ENCODE data around the gene EEPD1. TPM values are rescaled to one million over a fixed set of nuclear protein-coding genes. Genes with fewer than 3 reads are reported as not detected.
"Not testable (repeated sequence)": the region's sequence is repeated elsewhere in the genome, so short reads cannot be mapped to it uniquely, and the experiment has no call there.

EEPD1 gene
- total RNA-seq, 2 experiments from 2014 or later, result 1.4 to 3.3 TPM

DNA sequence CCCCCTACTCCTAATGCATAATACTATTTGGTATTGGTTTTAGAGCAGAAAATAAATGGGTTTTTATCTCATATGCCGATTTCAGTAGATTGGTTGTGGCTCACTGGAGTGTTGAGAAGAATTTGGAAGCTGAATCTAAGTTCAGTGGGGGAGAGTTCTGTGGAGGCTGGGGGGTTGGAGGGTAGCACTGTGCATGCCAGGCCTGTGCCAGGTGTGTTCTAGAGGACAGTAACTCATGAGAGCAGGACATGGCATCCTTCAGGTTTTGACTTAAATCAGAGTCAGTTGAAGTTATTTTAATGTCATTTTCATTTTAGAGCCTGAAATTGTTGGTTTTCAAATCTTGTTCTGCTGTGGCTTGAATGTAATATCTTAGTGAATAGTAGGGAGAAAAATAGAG lies 79.5 kb downstream of the EEPD1 start:
- ATAC-seq (no peak), DNase-seq (no peak)
- H3K4me1 Mint-ChIP-seq, result no peaks in the 10 kb centered on the region
- CTCF ChIA-PET, result interaction anchor here (1.5 kb wide), 1 partner anchor 10 kb away, joined by 4 read pairs; no protein-coding TSS in a partner anchor
- H3K27ac Mint-ChIP-seq, result no peak overlapping the region
- no peaks in the 10 kb centered on the region for H3K9me3 Mint-ChIP-seq (ENCODE audit: low read depth)
- no peaks in the 10 kb centered on the region for H3K27me3 Mint-ChIP-seq
- H3K4me3 Mint-ChIP-seq, result no peak overlapping the region
- H3K36me3 Mint-ChIP-seq, result no peaks in the 10 kb centered on the region

DNA sequence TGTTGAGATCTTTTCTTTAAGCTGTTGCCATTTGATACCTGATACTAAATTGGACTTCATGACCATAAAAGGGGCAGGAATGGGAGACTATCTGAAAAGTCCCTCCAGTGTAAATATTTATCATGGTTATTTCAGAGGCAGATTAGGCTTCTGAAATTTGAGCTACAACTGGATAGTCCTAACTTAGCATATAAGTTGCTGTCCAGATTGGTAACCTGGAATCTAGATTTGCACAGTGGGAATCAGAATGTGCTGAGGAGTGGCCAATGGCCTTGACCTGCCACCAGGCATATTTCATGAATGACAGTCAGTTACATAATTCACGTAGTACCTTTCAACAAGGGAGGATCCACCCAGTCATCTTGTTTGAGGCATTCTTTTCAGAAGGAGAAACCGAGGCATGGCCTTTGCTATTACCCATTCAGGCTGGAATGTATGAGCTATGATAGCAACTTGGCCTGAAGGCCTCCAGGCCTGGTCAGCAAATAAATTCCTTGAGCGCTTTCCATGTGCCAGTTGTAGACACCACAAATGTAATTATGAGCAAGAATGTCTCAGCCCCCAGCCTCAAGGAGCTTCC lies 80.0 kb downstream of the EEPD1 start:
- H3K4me3 Mint-ChIP-seq, result no peak overlapping the region
- no peak for DNase-seq
- no peak for ATAC-seq
- no peaks in the 10 kb centered on the region for H3K27me3 Mint-ChIP-seq
- no peaks in the 10 kb centered on the region for H3K36me3 Mint-ChIP-seq
- no peak overlapping the region for H3K27ac Mint-ChIP-seq
- CTCF ChIA-PET, result interaction anchor here (1.5 kb wide), 1 partner anchor 9 kb away, joined by 4 read pairs; no protein-coding TSS in a partner anchor
- no peaks in the 10 kb centered on the region for H3K4me1 Mint-ChIP-seq
- H3K9me3 Mint-ChIP-seq (ENCODE audit: low read depth), result no peaks in the 10 kb centered on the region

DNA sequence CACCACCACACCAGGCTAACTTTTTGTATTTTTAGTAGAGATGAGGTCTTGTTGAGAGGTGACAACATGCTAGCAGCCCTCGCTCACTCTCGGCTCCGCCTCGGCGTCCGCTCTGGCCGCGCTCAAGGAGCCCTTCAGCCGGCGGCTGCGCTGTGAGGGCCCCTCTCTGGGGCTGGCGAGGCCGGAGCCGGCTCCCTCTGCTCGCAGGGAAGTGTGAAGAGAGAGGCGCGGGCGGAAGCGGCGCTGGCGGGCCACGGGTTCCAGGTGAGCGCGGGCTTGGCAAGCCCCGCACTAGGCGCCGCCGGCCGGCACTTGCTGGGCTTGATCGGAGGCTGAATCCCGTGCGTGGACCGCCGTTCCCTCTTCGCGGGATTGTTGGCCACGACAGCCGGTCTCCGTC lies 83.0 kb downstream of the EEPD1 start:
- no peaks in the 10 kb centered on the region for H3K27me3 Mint-ChIP-seq
- no peak for ATAC-seq
- CTCF ChIA-PET, result no interaction called here
- DNase-seq, result no peak
- H3K36me3 Mint-ChIP-seq, result no peaks in the 10 kb centered on the region
- no peak overlapping the region for H3K4me3 Mint-ChIP-seq
- H3K4me1 Mint-ChIP-seq, result no peaks in the 10 kb centered on the region
- H3K9me3 Mint-ChIP-seq (ENCODE audit: low read depth), result no peaks in the 10 kb centered on the region
- no peak overlapping the region for H3K27ac Mint-ChIP-seq

DNA sequence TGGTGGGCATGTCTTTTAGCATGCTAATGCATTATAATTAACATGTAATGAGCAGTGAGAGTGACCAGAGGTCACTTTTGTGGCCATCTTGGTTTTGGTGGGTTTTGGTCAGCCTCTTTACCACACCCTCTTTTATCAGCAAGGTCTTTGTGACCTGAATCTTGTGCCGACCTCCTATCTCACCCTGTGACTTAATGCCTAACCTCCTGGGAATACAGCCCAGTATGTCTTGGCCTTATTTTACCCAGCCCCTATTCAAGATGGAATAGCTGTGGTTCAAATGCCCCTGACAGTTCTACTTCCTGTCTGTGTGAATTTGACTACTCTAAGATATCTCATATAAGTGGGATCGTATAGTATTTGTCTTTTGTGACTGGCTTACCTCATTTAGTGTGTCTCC lies 85.1 kb downstream of the EEPD1 start:
- H3K4me1 Mint-ChIP-seq, result no peaks in the 10 kb centered on the region
- no peak overlapping the region for H3K4me3 Mint-ChIP-seq
- DNase-seq (no peak), ATAC-seq (no peak)
- H3K9me3 Mint-ChIP-seq (ENCODE audit: low read depth), result no peaks in the 10 kb centered on the region
- CTCF ChIA-PET, result no interaction called here
- no peaks in the 10 kb centered on the region for H3K36me3 Mint-ChIP-seq
- no peak overlapping the region for H3K27ac Mint-ChIP-seq
- H3K27me3 Mint-ChIP-seq, result no peaks in the 10 kb centered on the region

DNA sequence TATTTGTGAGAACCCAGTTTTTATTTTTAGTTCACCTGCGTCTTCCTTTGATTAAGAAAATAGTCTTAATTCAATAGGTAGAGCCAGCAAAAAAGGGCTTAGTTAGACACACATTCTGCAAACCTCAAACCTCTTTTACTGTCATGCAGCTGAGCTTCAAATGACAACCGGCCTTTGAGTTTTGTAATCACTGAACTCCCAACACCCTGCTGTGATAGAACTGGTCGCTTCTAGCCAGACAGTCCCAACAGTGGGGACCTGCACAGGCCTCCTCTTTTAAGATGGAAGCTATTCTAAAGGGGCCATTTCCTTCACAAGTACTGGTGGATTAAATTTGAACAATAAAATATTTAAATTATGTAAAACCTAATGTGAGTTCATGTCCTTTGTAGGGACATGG lies 90.3 kb downstream of the EEPD1 start:
- H3K9me3 Mint-ChIP-seq (ENCODE audit: low read depth); DNase-seq; H3K27me3 Mint-ChIP-seq; ATAC-seq; H3K4me3 Mint-ChIP-seq; H3K4me1 Mint-ChIP-seq; H3K36me3 Mint-ChIP-seq; CTCF ChIA-PET; H3K27ac Mint-ChIP-seq: not testable (repeated sequence)

DNA sequence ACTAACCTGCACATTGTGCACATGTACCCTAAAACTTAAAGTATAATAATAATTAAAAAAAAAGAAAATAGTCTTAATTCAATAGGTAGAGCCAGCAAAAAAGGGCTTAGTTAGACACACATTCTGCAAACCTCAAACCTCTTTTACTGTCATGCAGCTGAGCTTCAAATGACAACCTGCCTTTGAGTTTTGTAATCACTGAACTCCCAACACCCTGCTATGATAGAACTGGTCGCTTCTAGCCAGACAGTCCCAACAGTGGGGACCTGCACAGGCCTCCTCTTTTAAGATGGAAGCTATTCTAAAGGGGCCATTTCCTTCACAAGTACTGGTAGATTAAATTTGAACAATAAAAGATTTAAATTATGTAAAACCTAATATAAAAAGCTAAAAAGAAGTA lies 90.9 kb downstream of the EEPD1 start:
- ATAC-seq; H3K36me3 Mint-ChIP-seq; H3K9me3 Mint-ChIP-seq (ENCODE audit: low read depth); DNase-seq; H3K4me3 Mint-ChIP-seq; H3K4me1 Mint-ChIP-seq; H3K27me3 Mint-ChIP-seq; H3K27ac Mint-ChIP-seq: not testable (repeated sequence)
- CTCF ChIA-PET, result interaction anchor here (0.7 kb wide), 1 partner anchor 35 kb away, joined by 3 read pairs; no protein-coding TSS in a partner anchor

DNA sequence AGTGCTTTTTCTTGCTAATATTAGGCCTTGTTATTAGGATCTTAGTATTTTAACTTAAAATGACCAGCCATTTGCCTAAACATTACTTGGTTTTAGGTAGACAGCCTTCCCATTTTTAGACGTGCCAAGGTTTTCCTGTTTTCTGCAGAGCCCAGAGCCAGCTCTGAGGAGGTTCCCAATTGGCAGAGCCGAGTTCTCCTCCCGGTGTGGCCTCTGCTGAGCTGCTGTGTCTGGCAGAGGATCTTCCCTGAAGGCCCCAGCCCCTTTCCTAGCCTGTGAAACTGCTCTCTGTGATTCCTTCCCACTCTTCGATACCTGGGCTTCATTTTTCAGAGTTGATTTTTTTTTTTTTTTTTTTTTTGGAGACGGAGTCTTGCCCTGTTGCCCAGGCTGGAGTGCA lies 91.4 kb downstream of the EEPD1 start:
- Mint-ChIP-seq H3K36me3 (no peaks in the 10 kb centered on the region), H3K27me3 (no peaks in the 10 kb centered on the region), H3K4me1 (no peaks in the 10 kb centered on the region), H3K9me3 (ENCODE audit: low read depth) (no peaks in the 10 kb centered on the region), H3K27ac (no peak overlapping the region), H3K4me3 (no peak overlapping the region)
- CTCF ChIA-PET, result interaction anchor here (0.7 kb wide), 2 partner anchors 36 to 71 kb away, joined by 3 read pairs; no protein-coding TSS in a partner anchor
- no peak for DNase-seq
- ATAC-seq, result no peak

DNA sequence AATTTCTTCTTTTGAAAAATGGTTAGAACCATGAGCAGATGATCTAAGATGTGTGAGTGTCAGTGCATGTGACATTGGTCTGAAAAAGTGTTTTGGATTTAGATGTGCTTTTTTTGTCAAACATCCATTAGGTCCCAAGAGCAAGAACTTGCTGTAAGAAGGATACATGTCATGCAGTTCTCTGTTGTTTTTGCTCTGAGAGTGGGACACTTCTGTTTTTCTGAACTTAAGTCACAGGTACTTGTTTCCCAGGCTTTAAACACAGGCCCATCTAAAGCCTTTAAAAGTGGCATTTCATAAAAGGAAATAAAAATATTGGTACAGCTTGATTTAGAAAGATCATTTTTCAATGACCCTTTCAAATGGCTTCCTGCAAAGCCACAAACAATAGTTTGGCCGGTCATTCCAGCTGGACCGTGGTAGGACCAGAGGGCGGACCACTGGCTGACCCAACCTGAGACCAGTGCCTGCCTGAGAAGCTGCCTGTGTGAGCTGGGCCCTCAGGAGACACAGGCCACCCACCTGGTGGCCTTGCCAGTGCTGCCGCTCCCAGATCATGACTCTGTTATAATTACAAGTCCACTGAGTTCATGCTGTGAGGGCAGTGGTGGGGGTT lies 92.7 kb downstream of the EEPD1 start:
- DNase-seq (no peak), ATAC-seq (no peak)
- Mint-ChIP-seq H3K36me3 (no peaks in the 10 kb centered on the region), H3K9me3 (ENCODE audit: low read depth) (no peaks in the 10 kb centered on the region), H3K4me3 (no peak overlapping the region), H3K27ac (no peak overlapping the region), H3K4me1 (no peaks in the 10 kb centered on the region), H3K27me3 (no peaks in the 10 kb centered on the region)
- CTCF ChIA-PET, result no interaction called here

DNA sequence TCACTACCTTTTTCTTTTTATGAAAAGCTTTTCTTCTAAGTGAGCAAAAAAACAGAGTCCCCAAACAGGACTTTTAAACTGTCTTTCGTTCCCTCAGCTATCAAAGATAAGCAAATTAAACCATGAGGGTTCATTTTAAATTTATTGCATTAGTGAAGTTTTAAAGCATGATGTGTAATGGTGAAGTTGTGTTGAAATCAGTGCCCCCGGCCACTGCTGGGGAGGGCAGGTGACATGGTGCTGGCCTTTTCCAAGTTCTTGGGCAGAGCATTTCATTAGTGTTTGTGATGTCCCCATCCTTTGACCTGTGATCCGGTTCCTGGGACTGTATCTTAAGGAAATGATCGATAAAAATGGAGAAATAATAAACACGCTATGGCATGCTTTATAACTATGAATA lies 96.0 kb downstream of the EEPD1 start:
- no peak overlapping the region for H3K27ac Mint-ChIP-seq
- H3K4me3 Mint-ChIP-seq, result no peak overlapping the region
- DNase-seq, result no peak
- no peak for ATAC-seq
- H3K4me1 Mint-ChIP-seq, result no peaks in the 10 kb centered on the region
- H3K36me3 Mint-ChIP-seq, result no peaks in the 10 kb centered on the region
- H3K9me3 Mint-ChIP-seq (ENCODE audit: low read depth), result peaks cover 1% of the 10 kb centered on the region
- CTCF ChIA-PET, result interaction anchor here (0.6 kb wide), 1 partner anchor 36 kb away, joined by 3 read pairs; no protein-coding TSS in a partner anchor
- H3K27me3 Mint-ChIP-seq, result no peaks in the 10 kb centered on the region

DNA sequence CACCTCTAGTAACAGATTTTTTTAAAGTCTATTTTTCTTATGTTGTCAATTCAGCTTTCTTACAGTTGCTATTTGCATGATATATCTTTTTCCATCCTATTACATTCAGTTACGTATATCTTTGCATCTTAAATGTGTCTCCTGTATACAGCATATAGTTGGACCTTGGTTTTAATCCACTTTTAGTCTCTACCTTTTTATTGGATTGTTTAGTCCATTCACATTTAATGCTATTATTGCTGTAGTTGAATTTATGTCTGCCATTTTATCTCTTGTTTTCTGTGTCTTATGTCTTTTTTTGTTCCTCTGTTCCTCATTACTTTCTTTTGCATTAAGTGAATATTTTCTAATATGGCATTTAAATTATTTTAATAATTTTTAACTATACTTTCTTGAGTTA lies 100.6 kb downstream of the EEPD1 start:
- no peak overlapping the region for H3K27ac Mint-ChIP-seq
- ATAC-seq, result no peak
- H3K27me3 Mint-ChIP-seq, result peaks cover 5% of the 10 kb centered on the region
- no peaks in the 10 kb centered on the region for H3K4me1 Mint-ChIP-seq
- no peak overlapping the region for H3K4me3 Mint-ChIP-seq
- CTCF ChIA-PET, result no interaction called here
- H3K36me3 Mint-ChIP-seq, result no peaks in the 10 kb centered on the region
- peaks cover 10% of the 10 kb centered on the region for H3K9me3 Mint-ChIP-seq (ENCODE audit: low read depth)
- no peak for DNase-seq

DNA sequence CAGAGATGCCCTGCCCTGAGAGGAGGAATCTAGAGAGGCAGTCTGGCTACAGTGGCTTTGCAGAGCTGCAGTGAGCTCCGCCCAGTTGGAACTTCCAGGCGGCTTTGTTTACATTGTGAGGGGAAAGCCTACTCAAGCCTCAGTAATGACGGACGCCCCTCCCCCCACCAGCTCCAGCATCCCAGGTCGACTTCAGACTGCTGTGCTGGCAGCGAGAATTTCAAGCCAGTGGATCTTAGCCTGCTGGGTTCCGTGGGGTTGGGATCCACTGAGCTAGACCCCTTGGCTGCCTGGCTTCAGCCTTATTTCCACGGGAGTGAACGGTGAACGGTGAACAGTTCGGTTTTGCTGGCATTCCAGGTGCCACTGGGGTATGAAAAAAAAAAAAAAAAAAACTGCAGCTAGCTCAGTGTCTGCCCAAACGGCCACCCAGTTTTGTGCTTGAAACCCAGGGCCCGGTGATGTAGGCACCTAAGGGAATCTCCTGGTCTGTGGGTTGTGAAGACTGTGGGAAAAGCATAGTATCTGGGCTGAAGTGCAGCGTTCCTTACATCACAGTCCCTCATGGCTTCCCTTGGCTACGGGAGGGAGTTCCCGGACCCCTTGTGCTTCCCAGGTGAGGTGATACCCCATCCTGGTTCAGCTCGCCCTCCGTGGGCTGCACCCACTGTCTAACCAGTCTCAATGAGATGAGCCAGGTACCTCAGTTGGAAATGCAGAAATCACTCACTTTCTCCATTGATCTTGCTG lies 105.6 kb downstream of the EEPD1 start:
- H3K27me3 Mint-ChIP-seq, H3K36me3 Mint-ChIP-seq, ATAC-seq, H3K4me3 Mint-ChIP-seq, H3K4me1 Mint-ChIP-seq, CTCF ChIA-PET, DNase-seq, H3K27ac Mint-ChIP-seq: not testable (repeated sequence)
- peaks cover 10% of the 10 kb centered on the region for H3K9me3 Mint-ChIP-seq (ENCODE audit: low read depth)

DNA sequence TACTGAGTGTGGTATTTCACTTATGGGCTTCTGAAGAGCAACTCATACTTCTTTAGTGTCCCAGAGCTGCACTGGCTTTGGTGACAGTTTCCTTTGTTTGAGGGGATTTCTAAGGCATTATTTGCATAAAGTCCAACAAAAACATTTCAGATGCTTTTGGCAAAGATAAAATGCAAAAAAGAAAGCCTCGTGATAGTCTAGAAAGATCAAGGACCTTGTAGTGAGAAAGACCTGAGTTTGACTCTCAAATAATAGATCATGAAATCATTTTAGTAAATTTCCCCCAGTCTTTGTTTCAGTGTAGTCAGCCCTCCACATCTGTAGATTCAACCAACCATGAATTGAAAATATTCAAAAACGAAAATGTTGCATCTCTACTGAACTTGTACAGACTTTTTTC lies 107.4 kb downstream of the EEPD1 start:
- DNase-seq, result no peak
- H3K36me3 Mint-ChIP-seq, result no peaks in the 10 kb centered on the region
- peak overlapping the region; percentile 3 for H3K27ac Mint-ChIP-seq
- no peak overlapping the region for H3K4me3 Mint-ChIP-seq
- peaks cover 5% of the 10 kb centered on the region for H3K27me3 Mint-ChIP-seq
- H3K9me3 Mint-ChIP-seq (ENCODE audit: low read depth), result peaks cover 5% of the 10 kb centered on the region
- no peak for ATAC-seq
- CTCF ChIA-PET, result no interaction called here
- H3K4me1 Mint-ChIP-seq, result peaks cover 7% of the 10 kb centered on the region

DNA sequence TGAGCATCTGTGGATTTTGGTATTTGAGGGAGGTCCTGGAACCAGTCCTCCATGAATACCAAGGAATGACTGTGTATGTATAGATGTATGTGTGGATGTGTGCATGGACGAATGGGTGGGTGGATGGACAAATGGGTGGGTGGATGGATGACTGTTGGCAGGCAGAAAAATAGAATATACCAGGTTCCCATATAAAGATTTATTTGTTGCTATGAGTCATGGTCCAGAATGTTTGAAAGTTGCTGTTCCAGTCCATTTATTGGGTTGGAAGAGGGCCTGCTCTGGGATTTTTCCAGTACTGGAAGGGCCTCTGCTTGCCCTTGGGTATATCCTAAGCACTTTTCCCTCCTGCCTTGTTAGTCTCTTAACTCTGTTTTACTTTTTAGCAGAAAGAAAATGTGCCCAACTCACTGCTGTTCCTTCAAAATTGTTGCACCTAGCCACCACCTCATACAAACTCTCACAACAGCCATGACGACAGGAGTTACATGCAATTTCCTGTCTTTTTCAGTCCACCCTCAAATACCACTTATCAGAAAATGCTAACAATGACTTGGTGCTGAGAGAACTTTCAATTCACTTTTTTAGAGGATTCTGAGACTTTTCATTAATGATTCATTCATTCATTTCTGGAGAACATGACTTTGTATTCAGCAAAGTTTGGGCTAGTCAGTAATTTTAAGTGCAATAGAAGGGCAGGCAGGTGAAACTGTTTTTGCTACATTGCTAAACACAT lies 108.1 kb downstream of the EEPD1 start:
- Mint-ChIP-seq H3K27ac (no peak overlapping the region), H3K4me3 (no peak overlapping the region), H3K27me3 (no peaks in the 10 kb centered on the region), H3K9me3 (ENCODE audit: low read depth) (no peaks in the 10 kb centered on the region), H3K36me3 (no peaks in the 10 kb centered on the region), H3K4me1 (peaks cover 7% of the 10 kb centered on the region)
- no peak for ATAC-seq
- CTCF ChIA-PET, result no interaction called here
- DNase-seq, result no peak

All from activated CD8-positive, alpha-beta memory T cell treated with anti-CD3 and anti-CD28 coated beads, Interleukin-2, amount 10 ng/mL, durations not matched to agents 7 days and 5 days (primary cell).